Stomach (tissue), 4 donors: ENCODE data around the gene LRRC3C.

Source experiments
- EP300 ChIP-seq: sonication (generic); formaldehyde crosslinking; IDR thresholded peaks from one replicate; pipeline ENCODE4 v1.6.1; 2017; ENCODE audit warnings: antibody characterized with exemption
- POLR2AphosphoS5 ChIP-seq, 3 donors: sonication (generic); formaldehyde crosslinking; IDR thresholded peaks; one replicate each; pipeline ENCODE4 v1.6.1; 2016; ENCODE audit warnings: antibody characterized with exemption in 3 of 3
- TF ChIP-seq, protein P1 (sequence below), 7 experiments: fragments of 450-650 bp in 4 of 7; fragments of 200-600 bp in 3 of 7; sonication (generic) in 3 of 7; IDR thresholded peaks; one replicate each; pipeline ENCODE4 v1.5.1; 2016 to 2019; ENCODE audit warnings: antibody characterized with exemption in 7 of 7, control low read depth in 2 of 7, mild to moderate bottlenecking in 1 of 7

DNA sequence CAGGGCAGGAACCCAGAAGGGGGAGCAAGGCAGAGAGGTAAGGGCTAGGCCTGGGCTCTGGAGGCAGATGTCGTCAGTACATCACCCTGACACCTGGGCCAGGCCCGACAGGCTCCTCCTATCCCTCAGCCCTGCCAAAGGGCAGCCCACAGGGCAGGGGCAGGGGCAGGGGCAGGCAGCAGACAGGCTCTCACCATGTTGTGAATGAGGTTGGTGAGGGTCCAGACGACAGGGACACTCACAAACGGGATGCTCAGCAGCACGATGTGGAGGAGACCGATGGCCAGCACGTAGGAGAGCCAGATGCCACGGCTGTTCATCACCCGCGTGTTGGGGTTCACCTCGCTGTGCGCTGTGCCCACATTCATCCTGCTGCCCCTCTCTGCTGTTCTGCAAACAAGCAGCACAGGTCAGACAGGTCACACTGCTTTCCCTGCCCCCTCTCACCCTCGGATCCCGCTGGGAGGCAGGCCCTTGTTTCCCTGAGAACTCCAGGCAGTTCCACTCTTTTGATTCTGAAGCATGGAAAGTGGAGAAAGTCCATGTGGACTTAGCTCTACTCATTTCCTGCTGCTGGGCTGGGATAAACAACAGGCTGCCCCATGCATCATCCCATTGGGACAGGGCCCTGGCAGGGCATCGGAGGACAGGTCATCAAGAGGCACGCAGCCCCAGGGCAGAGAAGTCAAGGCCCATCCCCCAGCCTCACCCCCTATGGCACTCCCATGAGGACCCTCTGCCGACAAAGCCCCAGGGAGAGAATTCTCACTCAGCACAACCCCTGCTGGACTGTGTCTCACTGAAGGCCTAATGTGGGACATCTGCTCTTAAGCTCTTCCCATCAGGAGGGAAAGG, 3.5 kb upstream of the LRRC3C start:
- no peak for TF ChIP-seq EP300
- TF ChIP-seq, protein P1, sequence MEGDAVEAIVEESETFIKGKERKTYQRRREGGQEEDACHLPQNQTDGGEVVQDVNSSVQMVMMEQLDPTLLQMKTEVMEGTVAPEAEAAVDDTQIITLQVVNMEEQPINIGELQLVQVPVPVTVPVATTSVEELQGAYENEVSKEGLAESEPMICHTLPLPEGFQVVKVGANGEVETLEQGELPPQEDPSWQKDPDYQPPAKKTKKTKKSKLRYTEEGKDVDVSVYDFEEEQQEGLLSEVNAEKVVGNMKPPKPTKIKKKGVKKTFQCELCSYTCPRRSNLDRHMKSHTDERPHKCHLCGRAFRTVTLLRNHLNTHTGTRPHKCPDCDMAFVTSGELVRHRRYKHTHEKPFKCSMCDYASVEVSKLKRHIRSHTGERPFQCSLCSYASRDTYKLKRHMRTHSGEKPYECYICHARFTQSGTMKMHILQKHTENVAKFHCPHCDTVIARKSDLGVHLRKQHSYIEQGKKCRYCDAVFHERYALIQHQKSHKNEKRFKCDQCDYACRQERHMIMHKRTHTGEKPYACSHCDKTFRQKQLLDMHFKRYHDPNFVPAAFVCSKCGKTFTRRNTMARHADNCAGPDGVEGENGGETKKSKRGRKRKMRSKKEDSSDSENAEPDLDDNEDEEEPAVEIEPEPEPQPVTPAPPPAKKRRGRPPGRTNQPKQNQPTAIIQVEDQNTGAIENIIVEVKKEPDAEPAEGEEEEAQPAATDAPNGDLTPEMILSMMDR (IDR thresholded peaks at IDR 0.05), result no peak
- TF ChIP-seq POLR2AphosphoS5 (IDR thresholded peaks at IDR 0.05), result no peak
